Mesenchymal stem cell (in vitro differentiated cells and primary cell): Measurements from ENCODE around the gene CREM.

Experiments
- DNase-seq: peaks from one replicate; pipeline ENCODE4 v3.0.0-alpha.2; 2013
- H2AFZ ChIP-seq: one replicate; pipeline ENCODE4 v1.6.1; 2013; ENCODE audit warnings: low read depth, mild to moderate bottlenecking, control low read depth, inconsistent platforms, low read length, moderate library complexity
- H2AK5ac ChIP-seq: 2 replicates; pipeline ENCODE4 v1.6.1; 2013; ENCODE audit warnings: low read length, moderate library complexity, mild to moderate bottlenecking, inconsistent platforms; ENCODE audit not compliant: severe bottlenecking
- H2BK120ac ChIP-seq: one replicate; pipeline ENCODE4 v1.6.1; 2013; ENCODE audit warnings: low read depth, mild to moderate bottlenecking, inconsistent platforms, low read length, moderate library complexity
- H2BK12ac ChIP-seq, 2 experiments: one replicate each; pipeline ENCODE4 v1.6.1; 2013; ENCODE audit warnings: inconsistent platforms in 2 of 2, low read length in 2 of 2, mild to moderate bottlenecking in 2 of 2, moderate library complexity in 2 of 2, control low read depth in 1 of 2
- H2BK15ac ChIP-seq: one replicate; pipeline ENCODE4 v1.6.1; 2013; ENCODE audit warnings: mild to moderate bottlenecking, low read depth, inconsistent platforms; ENCODE audit not compliant: poor library complexity, severe bottlenecking
- H2BK5ac ChIP-seq: 2 replicates; pipeline ENCODE4 v1.6.1; 2013; ENCODE audit warnings: low read depth, mild to moderate bottlenecking, low read length, control low read depth, inconsistent platforms; ENCODE audit not compliant: poor library complexity, severe bottlenecking
- H3K14ac ChIP-seq, 2 experiments: one replicate each; pipeline ENCODE4 v1.6.1; 2013; ENCODE audit warnings: inconsistent platforms in 2 of 2, low read length in 2 of 2, control low read depth in 1 of 2, mild to moderate bottlenecking in 1 of 2, moderate library complexity in 1 of 2
- H3K18ac ChIP-seq, 2 experiments: one replicate each; pipeline ENCODE4 v1.6.1; 2013; ENCODE audit warnings: inconsistent platforms in 2 of 2, low read length in 2 of 2, control low read depth in 1 of 2, low read depth in 1 of 2, mild to moderate bottlenecking in 1 of 2
- H3K23ac ChIP-seq, 2 experiments: one replicate each; pipeline ENCODE4 v1.6.1; 2013; ENCODE audit warnings: inconsistent platforms in 2 of 2, low read length in 2 of 2, mild to moderate bottlenecking in 2 of 2, moderate library complexity in 2 of 2, control low read depth in 1 of 2
- H3K27ac ChIP-seq: 2 replicates; pipeline ENCODE4 v1.5.1; 2013; ENCODE audit warnings: mild to moderate bottlenecking, moderate library complexity, low read length, control low read depth, inconsistent platforms; ENCODE audit not compliant: poor library complexity, severe bottlenecking
- H3K27me3 ChIP-seq, 2 experiments: 2 replicates each; pipeline versions ENCODE4 v1.6.1 to v1.7.0; 2013; ENCODE audit warnings: low read length in 2 of 2, mild to moderate bottlenecking in 2 of 2, moderate library complexity in 2 of 2, control low read depth in 1 of 2, inconsistent platforms in 1 of 2; ENCODE audit not compliant: control insufficient read depth in 1 of 2, insufficient read depth in 1 of 2
- H3K36me3 ChIP-seq, 2 experiments: 2 replicates each; pipeline versions ENCODE4 v1.6.1 to v1.7.0; 2013; ENCODE audit warnings: low read length in 2 of 2, control low read depth in 1 of 2, inconsistent platforms in 1 of 2, low read depth in 1 of 2, mild to moderate bottlenecking in 1 of 2; ENCODE audit not compliant: insufficient read depth in 2 of 2, control insufficient read depth in 1 of 2
- H3K4ac ChIP-seq, 2 experiments: one replicate each; pipeline ENCODE4 v1.6.1; 2013; ENCODE audit warnings: inconsistent platforms in 2 of 2, low read length in 2 of 2, mild to moderate bottlenecking in 2 of 2, moderate library complexity in 2 of 2, control low read depth in 1 of 2, low read depth in 1 of 2
- H3K4me1 ChIP-seq: 2 replicates; pipeline ENCODE4 v1.6.1; 2013; ENCODE audit warnings: low read depth, low read length, control low read depth; ENCODE audit not compliant: control insufficient read depth, insufficient read depth
- H3K4me2 ChIP-seq: 2 replicates; pipeline ENCODE4 v1.6.1; 2013; ENCODE audit warnings: low read length, mild to moderate bottlenecking, inconsistent platforms; ENCODE audit not compliant: poor library complexity, severe bottlenecking
- H3K4me3 ChIP-seq, 2 experiments: 2 replicates each; pipeline versions ENCODE4 v1.5.1 to v1.7.0; 2013; ENCODE audit warnings: low read length in 2 of 2, mild to moderate bottlenecking in 2 of 2, control low read depth in 1 of 2, low read depth in 1 of 2; ENCODE audit not compliant: insufficient read depth in 1 of 2
- H3K79me1 ChIP-seq: replicated peaks from 2 replicates; pipeline ENCODE4 v1.6.1; 2013; ENCODE audit warnings: mild to moderate bottlenecking, control low read depth, low read length, inconsistent platforms; ENCODE audit not compliant: poor library complexity, severe bottlenecking
- H3K9ac ChIP-seq: 2 replicates; pipeline ENCODE4 v1.7.0; 2013; ENCODE audit warnings: mild to moderate bottlenecking, low read length, moderate library complexity
- H3K9me3 ChIP-seq: 2 replicates; pipeline ENCODE4 v1.7.0; 2013; ENCODE audit warnings: mild to moderate bottlenecking, low read length; ENCODE audit not compliant: control insufficient read depth
- H4K8ac ChIP-seq: one replicate; pipeline ENCODE4 v1.6.1; 2013; ENCODE audit warnings: inconsistent platforms, mild to moderate bottlenecking, low read length, moderate library complexity
- H4K91ac ChIP-seq: one replicate; pipeline ENCODE4 v1.6.1; 2013; ENCODE audit warnings: mild to moderate bottlenecking, low read length, inconsistent platforms
- WGBS: methylation state at CpG from one replicate; pipeline ENCODE4 v1.1.7; 2013; ENCODE audit warnings: mixed read lengths; 5-methylcytosine and 5-hydroxymethylcytosine counted together

The CREM gene

GRCh38 chr10:35083242-35083641, 43.4 kb upstream of the CREM start:
- peaks cover 9% of the 10 kb centered on the region for H3K9me3 ChIP-seq
- H3K79me1 ChIP-seq = peaks cover 2% of the 10 kb centered on the region
- no peaks in the 10 kb centered on the region for H3K27me3 ChIP-seq
- DNase-seq = no peak
- H3K9ac ChIP-seq = no peak overlapping the region
- no peak overlapping the region for H2AFZ ChIP-seq
- no peak overlapping the region for H4K91ac ChIP-seq
- H4K8ac ChIP-seq = no peak overlapping the region
- H3K4me3 ChIP-seq = no peak overlapping the region
- no peak overlapping the region for H3K14ac ChIP-seq
- no peak overlapping the region for H3K4ac ChIP-seq
- no peak overlapping the region for H2BK120ac ChIP-seq
- WGBS = 60% methylated on average over 1 of the region's 1 CpG
- no peak overlapping the region for H3K18ac ChIP-seq
- H3K36me3 ChIP-seq = no peaks in the 10 kb centered on the region
- no peak overlapping the region for H2BK15ac ChIP-seq
- H2BK5ac ChIP-seq = no peak overlapping the region
- H3K23ac ChIP-seq = no peak overlapping the region
- no peak overlapping the region for H3K4me2 ChIP-seq
- H3K4me1 ChIP-seq = peaks cover under 1% of the 10 kb centered on the region
- no peak overlapping the region for H2AK5ac ChIP-seq
- no peak overlapping the region for H3K27ac ChIP-seq
- no peak overlapping the region for H2BK12ac ChIP-seq

- H3K4me3 ChIP-seq = peak overlapping the region; percentile 85 to 92
- no peak overlapping the region for H2BK12ac ChIP-seq
- no peak overlapping the region for H2BK5ac ChIP-seq
- H3K18ac ChIP-seq = peak overlapping the region; percentile 79 to 83
- peak overlapping the region; percentile 31 for H3K4me2 ChIP-seq
- H3K9ac ChIP-seq = peak overlapping the region; percentile 93
- no peaks in the 10 kb centered on the region for H3K27me3 ChIP-seq
- H2AK5ac ChIP-seq = no peak overlapping the region
- H3K14ac ChIP-seq = no peak overlapping the region
- peaks cover 4% of the 10 kb centered on the region for H3K9me3 ChIP-seq
- no peaks in the 10 kb centered on the region for H3K79me1 ChIP-seq
- no peak overlapping the region for H4K91ac ChIP-seq
- H3K4me1 ChIP-seq = peaks cover 6% of the 10 kb centered on the region
- H3K23ac ChIP-seq = no peak overlapping the region
- peak overlapping the region; percentile 63 for H2BK15ac ChIP-seq
- H2AFZ ChIP-seq = no peak overlapping the region
- H3K4ac ChIP-seq = peak overlapping the region in 1 of 2 experiments; percentile 49
- H3K36me3 ChIP-seq = no peaks in the 10 kb centered on the region
- DNase-seq = peak; percentile 86
- peak overlapping the region; percentile 98 for H4K8ac ChIP-seq
- 20% methylated on average over 1 of the region's 27 CpGs for WGBS
- peak overlapping the region; percentile 98 for H2BK120ac ChIP-seq
- no peak overlapping the region for H3K27ac ChIP-seq
These were observed 37.0 kb upstream of the CREM start for GRCh38 chr10:35089611-35090161.

DNA sequence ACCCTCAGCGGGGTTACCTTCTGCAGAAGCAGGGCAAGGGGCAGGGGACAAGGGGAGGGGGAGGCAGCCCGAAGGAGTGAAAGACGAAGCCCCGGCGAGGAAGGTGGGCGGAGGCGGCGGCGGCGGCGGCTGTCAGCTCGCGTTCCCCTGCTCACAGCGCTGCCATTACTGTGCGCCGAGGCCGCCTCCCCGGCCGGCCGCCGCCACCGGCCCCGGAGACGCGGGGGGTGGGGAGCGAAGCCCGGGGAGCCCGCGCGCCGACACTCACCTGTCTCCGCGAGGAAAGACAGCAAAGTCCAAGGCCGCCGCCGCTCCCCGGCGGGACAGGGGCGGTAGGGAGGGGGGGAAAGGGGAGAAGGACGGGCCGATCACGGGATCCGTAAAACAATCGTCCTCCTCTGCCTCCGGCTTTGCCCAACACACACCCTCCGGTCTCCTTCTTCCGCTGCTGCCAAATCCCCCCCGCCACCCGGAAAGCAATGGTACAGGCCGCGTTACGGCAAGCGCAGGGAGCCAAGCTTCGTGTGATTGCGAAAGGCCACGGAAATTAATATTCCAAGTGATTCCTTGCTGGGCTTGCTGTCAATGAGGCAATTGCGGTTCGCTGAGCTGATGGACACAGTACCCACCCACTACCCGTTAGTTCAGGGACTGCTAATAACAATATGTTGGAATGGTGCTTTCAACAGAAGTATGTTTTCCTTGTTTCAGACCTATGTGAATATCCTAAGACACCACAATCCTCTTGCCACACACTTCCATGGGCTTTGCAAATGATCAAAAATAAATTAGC, 36.3 kb upstream of the CREM start, which contains the start of gene CUL2:
Gene CUL2, minus strand, starts transcription at position 180 of the 793 bp plus-strand sequence. CDS start 19,024 bp downstream, outside the sequence.
- Histone ChIP-seq H3K14ac (no peak within 1 kb of the TSS), H3K4me3 (peak within 1 kb of the TSS; percentile 85 to 92), H2AK5ac (peak within 1 kb of the TSS; percentile 28), H3K79me1 (no peaks in the 10 kb centered on the region), H2BK5ac (peak within 1 kb of the TSS; percentile 99), H2BK15ac (peak within 1 kb of the TSS; percentile 64), H2AFZ (no peak within 1 kb of the TSS), H3K4ac (peak within 1 kb of the TSS in 1 of 2 experiments; percentile 49), H2BK12ac (no peak within 1 kb of the TSS), H4K8ac (peak within 1 kb of the TSS; percentile 98), H3K27ac (peak within 1 kb of the TSS; percentile 91), H3K18ac (peak within 1 kb of the TSS; percentile 79 to 96), H4K91ac (peak within 1 kb of the TSS; percentile 90), H3K27me3 (no peaks in the 10 kb centered on the region), H3K9me3 (peaks cover 4% of the 10 kb centered on the region), H3K23ac (no peak within 1 kb of the TSS), H3K4me1 (peaks cover 6% of the 10 kb centered on the region), H3K9ac (peak within 1 kb of the TSS; percentile 93), H3K36me3 (no peaks in the 10 kb centered on the region), H3K4me2 (peak within 1 kb of the TSS; percentile 39), H2BK120ac (peak within 1 kb of the TSS; percentile 98)
- peak; percentile 97 for DNase-seq
- 0% methylated on average over 22 of the region's 59 CpGs for whole genome bisulfite sequencing

DNA sequence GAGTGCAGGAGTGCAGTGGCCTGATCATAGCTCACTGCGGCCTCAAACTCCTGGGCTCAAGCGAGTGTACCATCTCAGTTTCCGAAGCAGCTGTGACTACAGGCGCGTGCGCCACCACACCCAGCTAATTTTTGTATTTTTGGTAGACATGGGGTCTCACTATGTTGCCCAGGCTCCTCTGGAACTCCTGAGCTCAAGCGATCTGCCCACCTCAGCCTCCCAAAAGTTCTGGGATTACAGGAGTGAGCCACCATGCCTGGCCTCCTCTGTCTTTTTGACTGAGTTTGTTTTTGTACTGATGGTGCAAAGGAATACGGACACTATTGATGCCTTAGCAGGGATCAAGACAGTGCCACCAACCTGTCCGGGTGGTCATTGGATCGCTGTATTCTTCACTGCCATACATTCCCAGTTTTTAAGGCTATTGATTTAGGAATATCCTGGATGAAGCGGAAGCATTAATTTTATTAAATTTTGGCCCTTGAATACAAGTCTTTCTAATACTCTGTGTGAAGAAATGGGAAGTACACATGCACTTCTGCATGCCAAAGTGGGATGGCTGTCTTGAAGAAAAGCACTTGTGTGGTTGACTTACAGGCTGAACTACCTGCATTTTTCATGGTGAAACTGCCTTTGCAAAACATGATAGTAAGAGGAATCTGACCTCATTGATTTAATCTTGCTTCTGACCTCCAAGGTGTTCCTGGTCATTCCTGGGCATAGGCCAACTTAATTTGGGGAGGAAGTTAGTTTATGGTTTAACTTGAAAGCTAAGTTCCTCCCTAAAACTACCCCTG, 34.5 kb upstream of the CREM start:
- H2BK5ac ChIP-seq = no peak overlapping the region
- no peak overlapping the region for H3K4me2 ChIP-seq
- peaks cover 0 to 1% of the 10 kb centered on the region in 2 experiments for H3K27me3 ChIP-seq
- H4K91ac ChIP-seq = no peak overlapping the region
- no peak for DNase-seq
- H3K9ac ChIP-seq = no peak overlapping the region
- H3K4me1 ChIP-seq = peaks cover 6% of the 10 kb centered on the region
- no peak overlapping the region for H3K4me3 ChIP-seq
- peaks cover 4% of the 10 kb centered on the region for H3K9me3 ChIP-seq
- H4K8ac ChIP-seq = no peak overlapping the region
- H3K14ac ChIP-seq = no peak overlapping the region
- H2AFZ ChIP-seq = no peak overlapping the region
- no peaks in the 10 kb centered on the region for H3K79me1 ChIP-seq
- H2AK5ac ChIP-seq = no peak overlapping the region
- H2BK15ac ChIP-seq = no peak overlapping the region
- H3K27ac ChIP-seq = no peak overlapping the region
- no peak overlapping the region for H2BK120ac ChIP-seq
- H3K36me3 ChIP-seq = no peaks in the 10 kb centered on the region
- no peak overlapping the region for H3K18ac ChIP-seq
- no peak overlapping the region for H2BK12ac ChIP-seq
- H3K23ac ChIP-seq = no peak overlapping the region
- WGBS = 98% methylated on average over 9 of the region's 11 CpGs
- H3K4ac ChIP-seq = no peak overlapping the region
